8988T (cell line): ENCODE measurements around the gene SAMD8.
"Not testable (repeated sequence)": the region's sequence is repeated elsewhere in the genome, so short reads cannot be mapped to it uniquely, and the experiment has no call there.

Experiments
- DNase-seq: peaks from one replicate; pipeline ENCODE4 v3.0.0; 2011

The SAMD8 gene

GRCh38 chr10:75143353-75143752, 31.9 kb downstream of the SAMD8 start:
- DNase-seq: no peak

GRCh38 chr10:75145590-75145989, 34.1 kb downstream of the SAMD8 start:
- DNase-seq: no peak

GRCh38 chr10:75146780-75147179, 35.3 kb downstream of the SAMD8 start:
- no peak for DNase-seq

GRCh38 chr10:75150656-75151055, 39.2 kb downstream of the SAMD8 start:
- no peak for DNase-seq

- no peak for DNase-seq
Measured at GRCh38 chr10:75159519-75159918, 48.1 kb downstream of the SAMD8 start.

DNA sequence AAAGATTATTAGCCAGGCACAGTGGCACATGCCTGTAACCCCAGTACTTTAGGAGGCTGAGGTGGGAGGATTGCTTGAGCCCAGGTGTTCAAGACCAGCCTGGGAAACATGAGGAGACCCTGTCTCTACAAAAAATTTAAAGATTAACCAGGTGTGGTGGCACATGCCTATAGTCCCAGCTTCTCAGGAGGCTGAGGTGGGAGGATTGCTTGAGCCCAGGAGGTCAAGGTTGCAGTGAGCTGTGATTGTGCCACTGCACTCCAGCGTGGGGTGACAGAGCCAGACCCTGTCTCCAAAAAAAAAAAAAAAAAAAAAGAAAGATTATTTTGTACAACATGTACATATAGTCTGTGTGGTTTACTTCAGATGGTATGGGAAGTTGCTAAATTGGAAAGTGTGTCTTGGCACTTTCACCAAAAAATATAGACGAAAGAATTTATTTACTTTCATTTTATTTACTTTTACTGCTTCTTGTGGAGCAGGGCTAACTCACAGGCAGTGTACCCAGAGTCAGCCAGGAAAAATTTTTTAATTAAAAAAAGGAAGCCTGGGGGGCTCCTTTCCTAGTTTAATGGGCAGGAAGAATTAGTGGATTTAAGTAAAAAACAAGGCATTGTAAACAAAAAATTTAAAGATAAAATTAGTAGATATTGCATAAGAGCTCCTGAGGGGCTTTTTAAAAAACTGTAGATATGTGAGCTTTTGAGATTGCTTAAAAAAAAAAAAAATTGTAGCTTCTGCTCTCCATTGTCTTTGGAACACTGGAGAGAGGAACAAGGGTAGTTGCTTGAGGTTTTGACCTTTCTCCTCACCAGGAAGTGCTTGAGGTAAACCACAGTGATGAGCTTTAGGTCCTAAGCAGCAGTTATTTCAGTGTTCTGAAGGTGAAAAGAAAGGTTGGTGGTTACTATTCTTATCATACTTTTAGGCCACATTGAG, 54.5 kb downstream of the SAMD8 start:
- no peak for DNase-seq

DNA sequence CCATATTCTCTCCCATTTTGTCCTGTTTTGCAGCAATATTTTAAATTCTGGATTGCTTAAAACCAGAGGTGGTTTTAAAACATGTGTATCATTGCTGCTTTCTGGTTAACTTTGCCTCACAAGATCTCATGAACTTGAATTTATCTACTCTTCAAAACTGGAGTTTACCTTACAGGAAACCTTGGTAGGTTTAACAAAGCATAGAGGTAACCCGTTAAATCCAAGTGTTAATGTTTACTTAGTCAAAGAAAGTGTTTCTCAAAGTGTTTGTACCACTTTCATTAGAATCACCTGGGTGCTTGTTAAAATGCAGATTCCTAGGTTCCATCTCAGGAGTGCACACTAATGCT, 55.1 kb downstream of the SAMD8 start:
- no peak for DNase-seq

DNA sequence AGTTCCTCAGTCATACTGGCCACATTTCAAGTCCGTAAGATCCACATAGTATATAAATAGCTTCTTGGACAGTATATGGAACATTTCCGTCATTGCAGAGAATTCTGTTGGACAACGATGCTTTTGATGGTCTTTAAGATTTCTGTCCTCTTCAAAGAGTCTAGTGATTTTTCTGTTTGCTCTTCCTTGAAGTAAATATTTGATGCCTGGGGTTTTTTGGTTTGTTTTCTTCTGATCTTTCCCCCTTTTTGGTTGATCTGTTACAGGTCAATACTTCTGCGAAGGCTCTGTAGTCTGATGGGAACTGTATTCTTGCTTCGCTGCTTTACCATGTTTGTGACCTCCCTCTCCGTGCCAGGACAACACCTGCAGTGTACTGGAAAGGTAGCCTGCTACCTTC, 56.8 kb downstream of the SAMD8 start:
- no peak for DNase-seq

- no peak for DNase-seq
Measured at GRCh38 chr10:75170215-75170614, 58.8 kb downstream of the SAMD8 start.

DNA sequence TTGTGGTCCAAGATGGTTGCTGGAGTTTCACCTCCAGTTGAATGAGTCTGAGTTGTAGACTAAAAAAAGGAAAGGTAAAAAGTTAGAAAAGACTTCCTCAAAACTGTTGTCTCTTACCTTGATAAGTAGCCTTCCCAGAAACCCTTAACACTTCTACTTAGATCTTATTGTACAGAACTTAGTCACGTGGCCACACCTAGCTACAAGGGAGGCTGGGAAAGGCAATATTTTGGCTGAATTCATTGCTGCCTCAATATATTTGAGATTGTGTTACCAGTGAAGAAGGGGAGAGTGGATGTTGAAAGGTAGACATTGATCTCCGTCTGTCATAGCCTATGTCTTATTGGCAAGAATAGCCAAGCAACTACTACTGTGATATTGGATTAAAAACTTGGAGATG, 63.6 kb downstream of the SAMD8 start:
- DNase-seq: no peak

DNA sequence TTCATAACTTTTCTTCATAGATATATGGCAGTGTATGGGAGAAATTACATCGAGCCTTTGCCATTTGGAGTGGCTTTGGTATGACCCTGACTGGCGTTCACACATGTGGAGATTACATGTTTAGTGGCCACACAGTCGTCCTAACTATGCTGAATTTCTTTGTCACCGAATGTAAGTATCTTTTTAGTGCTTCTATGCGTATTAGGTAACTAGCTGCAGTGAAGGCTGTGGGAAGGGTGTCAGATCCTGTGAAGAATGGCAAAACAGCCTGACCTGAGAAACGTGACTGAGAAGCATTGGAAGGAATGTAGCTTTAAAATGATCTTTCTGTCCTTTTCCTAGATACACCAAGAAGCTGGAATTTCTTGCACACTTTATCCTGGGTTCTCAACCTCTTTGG, 64.6 kb downstream of the SAMD8 start:
- DNase-seq: no peak

- no peak for DNase-seq
Measured at GRCh38 chr10:75176736-75177135, 65.3 kb downstream of the SAMD8 start.

DNA sequence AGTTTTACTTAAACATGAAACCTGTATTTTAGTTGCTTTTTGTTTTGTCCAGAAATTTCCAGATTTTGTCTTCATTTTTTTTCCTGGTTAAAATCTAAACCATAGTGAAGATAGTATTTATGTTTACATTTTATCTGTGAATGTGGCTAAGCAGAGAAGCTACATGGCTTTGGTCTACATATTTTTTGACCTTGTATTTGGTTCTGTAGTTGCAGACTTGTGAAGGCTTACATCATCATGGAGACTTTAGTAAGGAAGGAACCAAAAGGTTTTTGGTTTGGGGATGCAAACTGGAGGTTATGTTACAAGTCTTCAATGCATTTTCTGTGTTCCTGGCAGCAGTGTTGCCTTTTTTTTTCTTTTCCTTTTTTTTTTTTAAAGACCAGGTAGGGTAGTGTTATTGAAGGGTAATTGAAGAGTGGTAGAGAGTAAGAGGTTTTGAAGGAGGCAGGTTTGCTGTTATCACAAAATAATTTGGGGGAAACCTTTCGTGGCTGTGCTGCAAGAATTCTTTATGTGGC, 68.3 kb downstream of the SAMD8 start:
- no peak for DNase-seq

DNA sequence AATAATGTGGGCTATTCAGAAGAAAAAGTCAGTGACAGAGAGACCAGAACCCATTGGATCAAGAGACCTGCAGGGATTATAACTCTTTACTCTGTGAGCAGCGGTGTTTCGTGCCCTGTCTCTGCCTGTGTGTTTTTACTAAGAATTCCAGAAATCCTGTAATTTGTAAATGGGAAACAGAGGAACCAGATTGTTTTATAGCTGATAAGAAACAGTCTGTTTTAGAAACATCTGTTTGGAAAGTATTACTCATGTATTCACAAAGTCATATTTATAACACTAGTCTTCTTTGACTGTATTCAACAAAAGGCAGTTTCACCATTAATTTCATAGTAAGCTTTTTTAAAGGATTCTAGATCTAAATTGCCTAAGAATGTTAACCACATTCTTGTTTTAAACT, 69.1 kb downstream of the SAMD8 start:
- DNase-seq: no peak

DNA sequence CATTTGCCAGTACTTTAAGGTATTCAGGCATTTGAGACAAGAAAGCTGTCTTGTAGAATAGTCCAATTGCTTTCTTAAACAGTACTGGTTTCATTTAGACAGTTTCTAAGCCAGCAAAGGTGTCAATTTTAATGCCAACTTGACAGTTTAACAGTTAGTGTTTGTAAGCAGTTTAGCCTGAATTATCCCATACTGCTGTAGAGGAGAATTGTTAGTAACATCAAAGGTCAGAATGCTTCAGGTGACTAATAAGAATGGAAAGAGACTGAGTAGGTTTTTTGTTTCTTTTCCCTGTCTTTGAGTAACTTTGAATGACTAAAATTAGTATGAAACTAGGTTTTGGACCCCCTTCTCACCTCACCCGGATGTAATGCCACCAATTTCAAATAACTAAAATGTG, 69.6 kb downstream of the SAMD8 start:
- no peak for DNase-seq

- DNase-seq: no peak
Measured at GRCh38 chr10:75186310-75186709, 74.9 kb downstream of the SAMD8 start.

- peak; percentile 49 for DNase-seq
Measured at GRCh38 chr10:75187961-75188426, 76.5 kb downstream of the SAMD8 start.

GRCh38 chr10:75188522-75188921, 77.1 kb downstream of the SAMD8 start:
- DNase-seq: not testable (repeated sequence)

DNA sequence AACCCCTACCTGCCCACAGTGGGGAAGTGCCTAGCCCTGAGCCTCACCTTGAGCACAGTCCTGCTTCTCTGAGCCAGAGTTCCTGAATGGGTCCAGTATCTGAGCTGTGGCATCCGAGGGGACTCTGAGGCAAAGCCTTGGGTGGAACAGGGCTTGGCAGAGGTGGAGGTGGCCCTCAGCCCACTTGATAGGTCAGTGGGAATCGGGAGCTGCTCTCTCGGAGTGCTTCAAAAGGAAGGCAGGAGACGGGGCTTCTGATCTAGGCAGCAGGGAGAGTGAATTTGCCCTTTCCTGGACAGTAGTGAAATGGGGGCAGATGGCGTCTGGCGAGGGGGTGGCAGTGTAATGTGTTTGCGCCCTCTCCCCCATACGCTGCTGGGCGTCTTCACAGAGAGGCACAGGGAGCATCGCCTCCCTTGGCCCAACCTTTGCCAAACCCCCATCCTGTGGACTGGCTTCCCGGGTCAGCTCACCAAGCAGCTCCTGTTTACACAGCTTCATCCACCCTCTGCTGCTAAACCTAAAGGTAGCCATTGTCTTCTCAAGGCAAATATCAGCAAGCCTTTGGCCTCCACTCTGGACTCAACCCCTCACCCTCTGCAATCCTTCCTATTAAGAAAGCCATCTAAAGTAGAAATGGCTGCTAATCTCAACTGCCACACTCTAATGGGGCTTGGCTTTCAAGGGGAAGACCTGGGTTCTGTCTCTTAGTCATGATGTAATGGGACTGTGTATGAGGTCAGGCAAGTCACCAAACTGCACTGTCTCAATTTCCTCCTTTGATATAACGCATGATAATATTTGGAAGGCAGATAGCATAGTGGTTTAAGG, 78.0 kb downstream of the SAMD8 start:
- no peak for DNase-seq

DNA sequence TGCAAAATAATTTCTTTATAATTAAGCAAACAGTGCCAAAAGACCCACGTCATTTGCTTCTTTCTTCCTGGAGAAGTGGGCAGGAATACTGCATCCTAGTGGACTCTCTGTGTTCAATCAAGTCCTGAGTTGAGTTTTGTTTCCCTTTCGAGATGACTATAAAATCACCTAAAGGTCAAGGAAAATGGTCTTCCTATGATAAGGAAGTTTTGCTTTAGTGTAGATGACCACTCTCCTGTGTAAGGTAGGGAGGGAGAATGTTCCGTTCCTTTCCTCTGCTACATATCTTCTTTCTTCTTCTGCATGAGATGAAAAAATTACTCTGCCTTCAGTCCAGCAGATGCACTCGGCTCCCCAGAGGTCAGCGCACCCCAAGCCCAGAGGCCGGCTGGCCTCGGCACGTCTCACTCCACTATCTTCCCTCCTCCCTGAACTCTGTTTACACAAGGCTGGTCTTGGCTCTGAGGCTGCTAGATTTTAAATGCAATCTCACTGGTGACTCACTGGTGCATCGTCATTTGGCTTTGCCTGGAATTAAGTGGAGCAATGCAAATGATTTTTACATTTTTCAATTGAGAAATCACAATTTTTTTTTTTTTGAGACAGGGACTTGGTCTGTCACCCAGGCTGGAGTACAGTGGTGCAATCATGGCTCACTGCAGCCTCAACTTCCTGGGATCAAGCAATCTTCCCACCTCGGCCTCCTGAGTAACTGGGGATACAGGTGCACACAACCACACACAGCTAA, 80.5 kb downstream of the SAMD8 start:
- DNase-seq: no peak

DNA sequence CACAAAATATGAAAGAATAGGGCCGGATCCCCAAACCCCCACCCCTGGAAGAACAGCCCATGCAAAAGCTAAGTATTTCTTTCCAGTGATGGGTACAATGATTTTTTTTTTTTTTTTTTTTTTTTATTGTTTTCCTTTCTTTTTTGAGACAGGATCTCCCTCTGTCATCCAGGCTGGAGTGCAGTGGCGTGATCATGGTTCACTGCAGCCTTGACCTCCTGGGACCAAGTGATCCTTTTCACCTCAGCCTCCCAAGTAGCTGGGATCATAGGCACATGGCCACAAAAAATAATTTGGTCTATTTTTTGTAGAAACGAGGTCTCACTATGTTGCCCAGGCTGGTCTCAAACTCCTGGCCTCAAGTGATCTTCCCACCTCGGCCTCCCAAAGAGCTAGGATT, 83.2 kb downstream of the SAMD8 start:
- not testable (repeated sequence) for DNase-seq

- no peak for DNase-seq
Measured at GRCh38 chr10:75195035-75195763, 83.7 kb downstream of the SAMD8 start.
